SK-N-SH treated with all-trans-retinoic acid at 6 μM for 48 hours (cell line): ENCODE data around the gene OR4D1.

Source experiments
- ATAC-seq: fragments of 200-7000 bp; cut with Tn5 transposase; 3 replicates; pipeline ENCODE4 v1.9.1; 2020; ENCODE audit warnings: mild to moderate bottlenecking, moderate library complexity
- ARNTL ChIP-seq: fragments of 450-650 bp; formaldehyde crosslinking; IDR thresholded peaks from 2 replicates; pipeline ENCODE4 v1.5.0; 2020; ENCODE audit warnings: low read depth, mild to moderate bottlenecking, moderate library complexity, borderline replicate concordance
- BACH2 ChIP-seq: fragments of 250-450 bp; sonication (Bioruptor Pico); IDR thresholded peaks from 2 replicates; pipeline ENCODE4 v1.9.0; 2021; ENCODE audit warnings: mild to moderate bottlenecking, borderline replicate concordance
- CREB5 ChIP-seq: fragments of 250-450 bp; sonication (Bioruptor Pico); IDR thresholded peaks from 2 replicates; pipeline ENCODE4 v1.5.1; 2020; ENCODE audit warnings: low read depth, mild to moderate bottlenecking, moderate library complexity
- CSDC2 ChIP-seq: fragments of 250-450 bp; sonication (Bioruptor Pico); IDR thresholded peaks from 2 replicates; pipeline ENCODE4 v1.5.0; 2020; ENCODE audit warnings: mild to moderate bottlenecking, moderate library complexity
- ESRRG ChIP-seq: fragments of 250-450 bp; sonication (Bioruptor Pico); IDR thresholded peaks from 2 replicates; pipeline ENCODE4 v1.6.1; 2021; ENCODE audit warnings: mild to moderate bottlenecking
- OSR1 ChIP-seq: fragments of 250-450 bp; sonication (Bioruptor Pico); IDR thresholded peaks from 2 replicates; pipeline ENCODE4 v1.8.0; 2022; ENCODE audit warnings: moderate library complexity, mild to moderate bottlenecking, inconsistent platforms
- POU6F1 ChIP-seq: fragments of 250-450 bp; sonication (Bioruptor Pico); IDR thresholded peaks from 2 replicates; pipeline ENCODE4 v1.8.0; 2021; ENCODE audit warnings: low read depth, mild to moderate bottlenecking, moderate library complexity, borderline replicate concordance
- PPARA ChIP-seq: fragments of 250-450 bp; sonication (Bioruptor Pico); IDR thresholded peaks from 2 replicates; pipeline ENCODE4 v1.5.0; 2020; ENCODE audit warnings: mild to moderate bottlenecking, borderline replicate concordance
- TOX ChIP-seq: fragments of 250-450 bp; sonication (Bioruptor Pico); IDR thresholded peaks from 2 replicates; pipeline ENCODE4 v1.8.0; 2021; ENCODE audit warnings: mild to moderate bottlenecking, moderate library complexity, borderline replicate concordance
- ZC3H10 ChIP-seq: fragments of 250-450 bp; sonication (Bioruptor Pico); IDR thresholded peaks from 2 replicates; pipeline ENCODE4 v1.5.1; 2021; ENCODE audit warnings: mild to moderate bottlenecking, moderate library complexity
- ZFP3 ChIP-seq: fragments of 250-450 bp; sonication (Bioruptor Pico); IDR thresholded peaks from 2 replicates; pipeline ENCODE4 v1.5.0; 2020; ENCODE audit warnings: mild to moderate bottlenecking, moderate library complexity
- ZNF70 ChIP-seq: fragments of 450-650 bp; formaldehyde crosslinking; IDR thresholded peaks from 2 replicates; pipeline ENCODE4 v1.5.0; 2020; ENCODE audit warnings: mild to moderate bottlenecking, moderate library complexity
- ZNF8 ChIP-seq: fragments of 450-650 bp; formaldehyde crosslinking; IDR thresholded peaks from 2 replicates; pipeline ENCODE4 v1.5.0; 2020; ENCODE audit warnings: mild to moderate bottlenecking, moderate library complexity
- TF ChIP-seq, protein P1 (sequence below): fragments of 250-450 bp; sonication (Bioruptor Pico); IDR thresholded peaks from 2 replicates; pipeline ENCODE4 v1.5.1; 2021; ENCODE audit warnings: mild to moderate bottlenecking, moderate library complexity
- TF ChIP-seq, protein P2 (sequence below): fragments of 250-450 bp; sonication (Bioruptor Pico); IDR thresholded peaks from 2 replicates; pipeline ENCODE4 v1.8.0; 2020; ENCODE audit warnings: mild to moderate bottlenecking, moderate library complexity, borderline replicate concordance
- TF ChIP-seq, protein P3 (sequence below): fragments of 250-450 bp; sonication (Bioruptor Pico); IDR thresholded peaks from 2 replicates; pipeline ENCODE4 v1.5.0; 2020; ENCODE audit warnings: mild to moderate bottlenecking, moderate library complexity

Gene OR4D1

GRCh38 chr17:58166682-58167081, 18.5 kb downstream of the OR4D1 start, which contains the start of gene OR4D2:
Gene OR4D2 (plus strand): TSS chr17:58166982. CDS start chr17:58169656, 2,674 bp downstream.
- ATAC-seq, result no peak
- TF ChIP-seq CSDC2 (CRISPR knock-in tag), result no peak

DNA sequence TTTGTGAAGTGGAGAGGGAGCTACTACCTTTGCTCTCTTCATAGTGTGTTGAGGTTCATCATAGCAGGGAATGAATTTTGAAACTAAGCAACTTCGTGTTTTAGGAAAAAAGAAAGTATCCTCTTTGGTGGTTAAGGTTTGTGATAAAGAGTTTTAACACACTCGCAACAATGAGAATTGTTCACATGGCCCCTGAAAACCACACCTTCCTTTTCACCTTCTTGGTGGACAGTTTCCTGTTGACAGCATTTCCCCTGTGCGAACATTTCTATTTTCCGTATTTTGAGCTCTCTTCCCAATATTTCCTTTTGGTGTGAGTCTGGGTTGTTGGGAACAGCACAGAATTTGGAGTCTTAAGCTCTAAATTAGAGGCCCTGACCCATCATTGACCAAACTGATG, 22.4 kb downstream of the OR4D1 start:
- no peak for ATAC-seq
- TF ChIP-seq PPARA (CRISPR knock-in tag) (no peak), CREB5 (CRISPR knock-in tag) (no peak), ZNF8 (CRISPR knock-in tag) (no peak), ESRRG (CRISPR knock-in tag) (no peak), ZFP3 (no peak), ARNTL (CRISPR knock-in tag) (no peak), ZC3H10 (no peak)
- TF ChIP-seq, protein P1, sequence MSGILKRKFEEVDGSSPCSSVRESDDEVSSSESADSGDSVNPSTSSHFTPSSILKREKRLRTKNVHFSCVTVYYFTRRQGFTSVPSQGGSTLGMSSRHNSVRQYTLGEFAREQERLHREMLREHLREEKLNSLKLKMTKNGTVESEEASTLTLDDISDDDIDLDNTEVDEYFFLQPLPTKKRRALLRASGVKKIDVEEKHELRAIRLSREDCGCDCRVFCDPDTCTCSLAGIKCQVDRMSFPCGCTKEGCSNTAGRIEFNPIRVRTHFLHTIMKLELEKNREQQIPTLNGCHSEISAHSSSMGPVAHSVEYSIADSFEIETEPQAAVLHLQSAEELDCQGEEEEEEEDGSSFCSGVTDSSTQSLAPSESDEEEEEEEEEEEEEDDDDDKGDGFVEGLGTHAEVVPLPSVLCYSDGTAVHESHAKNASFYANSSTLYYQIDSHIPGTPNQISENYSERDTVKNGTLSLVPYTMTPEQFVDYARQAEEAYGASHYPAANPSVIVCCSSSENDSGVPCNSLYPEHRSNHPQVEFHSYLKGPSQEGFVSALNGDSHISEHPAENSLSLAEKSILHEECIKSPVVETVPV (CRISPR knock-in tag), result no peak

- ATAC-seq, result peak; percentile 77
- TF ChIP-seq, protein P2, sequence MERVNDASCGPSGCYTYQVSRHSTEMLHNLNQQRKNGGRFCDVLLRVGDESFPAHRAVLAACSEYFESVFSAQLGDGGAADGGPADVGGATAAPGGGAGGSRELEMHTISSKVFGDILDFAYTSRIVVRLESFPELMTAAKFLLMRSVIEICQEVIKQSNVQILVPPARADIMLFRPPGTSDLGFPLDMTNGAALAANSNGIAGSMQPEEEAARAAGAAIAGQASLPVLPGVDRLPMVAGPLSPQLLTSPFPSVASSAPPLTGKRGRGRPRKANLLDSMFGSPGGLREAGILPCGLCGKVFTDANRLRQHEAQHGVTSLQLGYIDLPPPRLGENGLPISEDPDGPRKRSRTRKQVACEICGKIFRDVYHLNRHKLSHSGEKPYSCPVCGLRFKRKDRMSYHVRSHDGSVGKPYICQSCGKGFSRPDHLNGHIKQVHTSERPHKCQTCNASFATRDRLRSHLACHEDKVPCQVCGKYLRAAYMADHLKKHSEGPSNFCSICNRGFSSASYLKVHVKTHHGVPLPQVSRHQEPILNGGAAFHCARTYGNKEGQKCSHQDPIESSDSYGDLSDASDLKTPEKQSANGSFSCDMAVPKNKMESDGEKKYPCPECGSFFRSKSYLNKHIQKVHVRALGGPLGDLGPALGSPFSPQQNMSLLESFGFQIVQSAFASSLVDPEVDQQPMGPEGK (CRISPR knock-in tag), result no peak
- TF ChIP-seq CSDC2 (CRISPR knock-in tag) (no peak), BACH2 (CRISPR knock-in tag) (no peak), POU6F1 (no peak)
Observed at GRCh38 chr17:58172369-58173071, 24.3 kb downstream of the OR4D1 start.

DNA sequence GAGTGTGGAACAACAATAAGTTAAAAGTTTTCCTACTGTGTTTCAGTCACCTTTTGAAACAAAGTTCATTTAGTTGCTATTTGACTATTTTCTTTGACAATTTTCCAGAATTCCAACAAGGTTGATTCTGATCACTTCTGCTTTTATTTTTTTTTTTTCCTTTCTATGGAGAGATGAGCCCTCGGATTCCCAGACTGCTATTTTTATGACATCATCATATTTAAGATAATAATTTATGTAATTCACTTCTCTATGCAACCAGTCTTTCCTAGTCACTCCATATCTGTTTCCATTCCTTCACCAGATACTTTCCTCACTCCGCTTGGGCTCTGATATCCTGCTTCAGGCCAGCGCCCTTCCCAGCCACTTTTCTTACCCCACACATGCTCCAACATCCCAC, 26.7 kb downstream of the OR4D1 start:
- ATAC-seq, result no peak
- TF ChIP-seq ZNF70 (CRISPR knock-in tag), result no peak
- TF ChIP-seq CREB5 (CRISPR knock-in tag), result no peak
- TF ChIP-seq CSDC2 (CRISPR knock-in tag), result no peak
- no peak for TF ChIP-seq OSR1 (CRISPR knock-in tag)
- TF ChIP-seq, protein P1 (CRISPR knock-in tag), result no peak
- no peak for TF ChIP-seq BACH2 (CRISPR knock-in tag)
- TF ChIP-seq TOX (CRISPR knock-in tag), result no peak
- no peak for TF ChIP-seq ARNTL (CRISPR knock-in tag)

- ATAC-seq, result peak; percentile 49; the same call in 1 of the 3 replicates
- no peak for TF ChIP-seq BACH2 (CRISPR knock-in tag)
- TF ChIP-seq, protein P3, sequence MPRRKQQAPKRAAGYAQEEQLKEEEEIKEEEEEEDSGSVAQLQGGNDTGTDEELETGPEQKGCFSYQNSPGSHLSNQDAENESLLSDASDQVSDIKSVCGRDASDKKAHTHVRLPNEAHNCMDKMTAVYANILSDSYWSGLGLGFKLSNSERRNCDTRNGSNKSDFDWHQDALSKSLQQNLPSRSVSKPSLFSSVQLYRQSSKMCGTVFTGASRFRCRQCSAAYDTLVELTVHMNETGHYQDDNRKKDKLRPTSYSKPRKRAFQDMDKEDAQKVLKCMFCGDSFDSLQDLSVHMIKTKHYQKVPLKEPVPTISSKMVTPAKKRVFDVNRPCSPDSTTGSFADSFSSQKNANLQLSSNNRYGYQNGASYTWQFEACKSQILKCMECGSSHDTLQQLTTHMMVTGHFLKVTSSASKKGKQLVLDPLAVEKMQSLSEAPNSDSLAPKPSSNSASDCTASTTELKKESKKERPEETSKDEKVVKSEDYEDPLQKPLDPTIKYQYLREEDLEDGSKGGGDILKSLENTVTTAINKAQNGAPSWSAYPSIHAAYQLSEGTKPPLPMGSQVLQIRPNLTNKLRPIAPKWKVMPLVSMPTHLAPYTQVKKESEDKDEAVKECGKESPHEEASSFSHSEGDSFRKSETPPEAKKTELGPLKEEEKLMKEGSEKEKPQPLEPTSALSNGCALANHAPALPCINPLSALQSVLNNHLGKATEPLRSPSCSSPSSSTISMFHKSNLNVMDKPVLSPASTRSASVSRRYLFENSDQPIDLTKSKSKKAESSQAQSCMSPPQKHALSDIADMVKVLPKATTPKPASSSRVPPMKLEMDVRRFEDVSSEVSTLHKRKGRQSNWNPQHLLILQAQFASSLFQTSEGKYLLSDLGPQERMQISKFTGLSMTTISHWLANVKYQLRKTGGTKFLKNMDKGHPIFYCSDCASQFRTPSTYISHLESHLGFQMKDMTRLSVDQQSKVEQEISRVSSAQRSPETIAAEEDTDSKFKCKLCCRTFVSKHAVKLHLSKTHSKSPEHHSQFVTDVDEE (CRISPR knock-in tag), result no peak
- no peak for TF ChIP-seq CSDC2 (CRISPR knock-in tag)
Observed at GRCh38 chr17:58176200-58176599, 28.0 kb downstream of the OR4D1 start.
